GM12878 (cell line): ENCODE data around the gene BICRAL. TPM values are rescaled to one million over a fixed set of nuclear protein-coding genes. Genes with fewer than 3 reads are reported as not detected.

Experiments
- BHLHE40 ChIP-seq, 2 experiments: fragments of 450-650 bp in 1 of 2; IDR thresholded peaks; 2 replicates each; pipeline ENCODE4 v1.6.1; 2011 to 2017; ENCODE audit warnings: low read depth in 2 of 2, borderline replicate concordance in 1 of 2, improper control_type of control experiment in 1 of 2, low read length in 1 of 2, mild to moderate bottlenecking in 1 of 2
- NBN ChIP-seq: fragments of 450-650 bp; IDR thresholded peaks from 2 replicates; pipeline ENCODE4 v1.6.1; 2016
- NR2F1 ChIP-seq: fragments of 450-650 bp; conservative IDR thresholded peaks from 2 replicates; pipeline ENCODE4 v1.6.1; 2017; ENCODE audit warnings: mild to moderate bottlenecking
- RCOR1 ChIP-seq: conservative IDR thresholded peaks from 2 replicates; pipeline ENCODE4 v1.6.1; 2012; ENCODE audit warnings: low read depth, low read length, improper control_type of control experiment
- SIN3A ChIP-seq: IDR thresholded peaks from 2 replicates; pipeline ENCODE4 v1.6.1; 2012; ENCODE audit warnings: low read depth, low read length, improper control_type of control experiment
- SMC3 ChIP-seq: IDR thresholded peaks from 2 replicates; pipeline ENCODE4 v1.6.1; 2011; ENCODE audit warnings: low read length, improper control_type of control experiment, borderline replicate concordance
- STAT1 ChIP-seq: fragments of 450-650 bp; conservative IDR thresholded peaks from 2 replicates; pipeline ENCODE4 v1.6.1; 2014; ENCODE audit warnings: antibody characterized with exemption, mild to moderate bottlenecking
- TARDBP ChIP-seq: IDR thresholded peaks from 2 replicates; pipeline ENCODE4 v1.6.1; 2016; ENCODE audit warnings: borderline replicate concordance
- polyA plus RNA-seq, 11 experiments: library from polyadenylated mRNA; depleted of rRNA in 4 of 11; unstranded in 6 of 11; stranded (reverse) in 5 of 11; fragments of >200 nt; fragmentation: Nextera tagmentation in 4 of 11; fragmentation: Illumina TruSeq in 1 of 11; extraction: Ambion mirVana in 4 of 11; extraction: Trizol in 1 of 11; gene quantifications; 1 replicate in 1 of 11; 2 replicates in 10 of 11; pipeline versions ENCODE4 v1.2.1 to v1.2.3, GENCODE V29; 2011 to 2016; ENCODE audit warnings: inconsistent platforms in 2 of 11, missing spikeins in 2 of 11, low read depth in 1 of 11
- total RNA-seq, 4 experiments: library from RNA; depleted of rRNA in 3 of 4; stranded (reverse); fragments of >200 nt in 3 of 4; fragmentation: Illumina TruSeq in 1 of 4; extraction: Trizol in 1 of 4; gene quantifications; 2 replicates each; pipeline versions ENCODE4 v1.2.1 to v1.2.3, GENCODE V29; 2013 to 2021
- TF ChIP-seq, protein P1 (sequence below): fragments of 450-650 bp; conservative IDR thresholded peaks from 2 replicates; pipeline ENCODE4 v1.6.1; 2017; ENCODE audit warnings: mild to moderate bottlenecking, moderate library complexity
- TF ChIP-seq, protein P2 (sequence below): IDR thresholded peaks from 2 replicates; pipeline ENCODE4 v1.6.1; 2011; ENCODE audit warnings: low read depth, mild to moderate bottlenecking, low read length, moderate library complexity, borderline replicate concordance; ENCODE audit errors: extremely low read depth

Gene BICRAL
- total and polyA plus RNA-seq, 10 of the 15 experiments (the other 5 are each of a cell fraction or from before 2014, with no cell fraction given), result 1.9 to 16.6 (median 8.5) TPM

DNA sequence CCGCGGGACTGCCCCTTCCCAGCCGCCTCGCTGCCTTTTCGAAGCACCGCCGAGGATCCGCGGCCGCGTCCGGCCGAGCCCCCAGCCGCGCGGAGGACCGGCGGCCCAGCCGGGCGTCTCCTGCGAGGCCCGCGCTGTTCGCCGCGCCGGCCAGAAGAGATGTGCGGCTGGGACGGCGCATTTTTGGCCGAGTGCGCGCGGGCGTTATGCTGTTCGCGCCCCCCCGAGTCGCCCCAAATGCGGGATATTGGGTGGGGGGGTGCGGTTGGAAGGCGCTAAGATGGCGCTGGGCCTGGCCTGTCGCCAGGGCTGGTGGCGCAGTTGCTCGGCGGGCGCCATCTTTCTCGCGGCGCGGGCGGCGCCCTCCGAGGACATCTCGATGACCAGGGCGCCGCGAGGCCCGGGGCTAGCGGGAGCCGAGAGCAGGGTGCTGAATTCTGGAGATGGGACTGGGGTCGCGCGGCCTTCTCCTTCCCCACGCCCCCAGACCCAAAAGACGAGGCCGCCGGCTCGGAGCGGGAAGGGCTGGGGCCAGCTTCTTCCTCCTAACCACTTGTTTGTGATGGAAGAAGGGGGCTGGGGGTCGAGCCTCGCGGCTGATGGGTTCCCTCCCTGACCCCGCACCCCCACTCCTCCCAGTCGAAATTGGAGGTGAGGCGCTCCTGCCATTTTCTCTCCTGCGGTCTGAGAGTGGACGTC is 1.5 kb downstream of the BICRAL start (continued):
- TF ChIP-seq, protein P1, sequence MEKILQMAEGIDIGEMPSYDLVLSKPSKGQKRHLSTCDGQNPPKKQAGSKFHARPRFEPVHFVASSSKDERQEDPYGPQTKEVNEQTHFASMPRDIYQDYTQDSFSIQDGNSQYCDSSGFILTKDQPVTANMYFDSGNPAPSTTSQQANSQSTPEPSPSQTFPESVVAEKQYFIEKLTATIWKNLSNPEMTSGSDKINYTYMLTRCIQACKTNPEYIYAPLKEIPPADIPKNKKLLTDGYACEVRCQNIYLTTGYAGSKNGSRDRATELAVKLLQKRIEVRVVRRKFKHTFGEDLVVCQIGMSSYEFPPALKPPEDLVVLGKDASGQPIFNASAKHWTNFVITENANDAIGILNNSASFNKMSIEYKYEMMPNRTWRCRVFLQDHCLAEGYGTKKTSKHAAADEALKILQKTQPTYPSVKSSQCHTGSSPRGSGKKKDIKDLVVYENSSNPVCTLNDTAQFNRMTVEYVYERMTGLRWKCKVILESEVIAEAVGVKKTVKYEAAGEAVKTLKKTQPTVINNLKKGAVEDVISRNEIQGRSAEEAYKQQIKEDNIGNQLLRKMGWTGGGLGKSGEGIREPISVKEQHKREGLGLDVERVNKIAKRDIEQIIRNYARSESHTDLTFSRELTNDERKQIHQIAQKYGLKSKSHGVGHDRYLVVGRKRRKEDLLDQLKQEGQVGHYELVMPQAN, result peak; percentile 56; the same call in 1 of the 2 replicates
- TF ChIP-seq STAT1, result peak; percentile 30; the same call in 1 of the 2 replicates
- 0 out of 2 replicates have a peak, but pooled peaks have one; percentile 25 for TF ChIP-seq SIN3A
- TF ChIP-seq BHLHE40 (IDR thresholded peaks at IDR 0.05; ENCODE audit: borderline replicate concordance in 1 of 2, low read depth in 2 of 2, low read length in 1 of 2), result peak in 1 of 2 experiments; percentile 8; a peak in 2 of 4 replicates
- TF ChIP-seq, protein P2, sequence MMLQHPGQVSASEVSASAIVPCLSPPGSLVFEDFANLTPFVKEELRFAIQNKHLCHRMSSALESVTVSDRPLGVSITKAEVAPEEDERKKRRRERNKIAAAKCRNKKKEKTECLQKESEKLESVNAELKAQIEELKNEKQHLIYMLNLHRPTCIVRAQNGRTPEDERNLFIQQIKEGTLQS, result no peak
- no peak for TF ChIP-seq RCOR1
- peak; percentile 61 for TF ChIP-seq NR2F1
- TF ChIP-seq TARDBP, result 0 out of 2 replicates have a peak, but pooled peaks have one; percentile 20
- TF ChIP-seq SMC3, result 0 out of 2 replicates have a peak, but pooled peaks have one; percentile 7
- peak; percentile 62; the same call in 1 of the 2 replicates for TF ChIP-seq NBN
